GM10266 (cell line): ENCODE data around the gene NHERF1.

Source experiments
- DNase-seq: peaks from one replicate; pipeline ENCODE4 v3.0.0; 2012; ENCODE audit errors: extremely low spot score
- CTCF ChIP-seq: IDR thresholded peaks from 2 replicates; pipeline ENCODE4 v1.5.1; 2012; ENCODE audit warnings: mild to moderate bottlenecking, low read depth; ENCODE audit not compliant: control insufficient read depth, insufficient read depth; ENCODE audit errors: missing control alignments

NHERF1 gene

GRCh38 chr17:74773871-74774286, 25.5 kb downstream of the NHERF1 start:
- no peak for TF ChIP-seq CTCF

GRCh38 chr17:74775409-74776043, 27.1 kb downstream of the NHERF1 start:
- no peak for TF ChIP-seq CTCF
- no peak for DNase-seq

More at GRCh38 chr17:74773871-74774286, 25.5 kb downstream of the NHERF1 start:
- DNase-seq, result no peak

GRCh38 chr17:74776044-74776962, 27.9 kb downstream of the NHERF1 start, which contains the start of gene NAT9:
TSS of gene NAT9 (minus strand) at chr17:74776345. CDS start at chr17:74775698, 647 bp downstream.
- TF ChIP-seq CTCF, result no peak
- DNase-seq, result peak; percentile 99

- DNase-seq, result no peak
- TF ChIP-seq CTCF, result no peak
These were observed 28.6 kb downstream of the NHERF1 start for GRCh38 chr17:74776990-74777389.

- no peak for TF ChIP-seq CTCF
- no peak for DNase-seq
These were observed 29.6 kb downstream of the NHERF1 start for GRCh38 chr17:74777901-74778515.

GRCh38 chr17:74778960-74779359, 30.5 kb downstream of the NHERF1 start:
- TF ChIP-seq CTCF, result no peak
- no peak for DNase-seq
